HCT116 (cell line): Measurements from ENCODE around the gene CFAP58. TPM values are rescaled to one million over a fixed set of nuclear protein-coding genes. Genes with fewer than 3 reads are reported as not detected.
A peak's percentile ranks its signal among the peaks of the same experiment; 100 is the strongest.

Source experiments
- ATAC-seq: fragments of 200-7000 bp; cut with Tn5 transposase; 2 replicates; pipeline ENCODE4 v1.9.1; 2020; ENCODE audit warnings: mild to moderate bottlenecking, moderate library complexity
- BruUV-seq: library from RNA; stranded (reverse); fragments of 400-500 nt; replicated peaks from 2 replicates; lab custom pipeline; 2021; lab: Mats Ljungman, UMichigan
- CTCF ChIA-PET: fragments of 300-600 bp; sonication (Branson Sonifier 250); formaldehyde crosslinking; loops from one replicate; lab custom pipeline; 2021; ENCODE audit warnings: antibody characterized with exemption; lab: Charles Lee
- POLR2A ChIA-PET: fragments of 300-600, 350-600 bp; sonication (Branson Sonifier 250); formaldehyde crosslinking; loops from one replicate; lab custom pipeline; 2021; ENCODE audit warnings: antibody characterized with exemption; lab: Charles Lee
- RAD21 ChIA-PET, 2 experiments: fragments of 300-600 bp; sonication (Branson Sonifier 250); formaldehyde crosslinking; loops; one replicate each; lab custom pipeline; 2023; ENCODE audit warnings: low total read pairs in 2 of 2; ENCODE audit not compliant: uncharacterized antibody in 2 of 2, unreplicated experiment in 2 of 2, low non-redundant PET in 1 of 2; lab: Charles Lee
- DNase-seq: peaks from one replicate; pipeline ENCODE4 v3.0.0-alpha.2; 2010; ENCODE audit warnings: low read depth, low spot score
- H2AFZ ChIP-seq: fragments of 200-600 bp; shearing (Covaris generic), sonication (generic); 2 replicates; pipeline ENCODE4 v1.6.1; 2017; ENCODE audit warnings: low read depth, mixed run types, mixed read lengths, antibody characterized with exemption, low read length; ENCODE audit not compliant: poor library complexity, severe bottlenecking
- H3K27ac ChIP-seq: 2 replicates; pipeline ENCODE4 v1.5.1; 2012; ENCODE audit warnings: low read depth, low read length
- H3K27me3 ChIP-seq: fragments of 200-600 bp; sonication (generic); 2 replicates; pipeline ENCODE4 v1.6.1; 2016; ENCODE audit warnings: mixed run types, low read length, mixed read lengths; ENCODE audit not compliant: insufficient read depth
- H3K36me3 ChIP-seq, 2 experiments: fragments of 200-500 bp in 1 of 2; fragments of 200-600 bp in 1 of 2; sonication (Bioruptor generic) in 1 of 2; sonication (generic) in 1 of 2; 2 replicates each; pipeline versions ENCODE4 v1.5.1 to v1.6.1; 2014 to 2016; ENCODE audit warnings: low read length in 2 of 2, inconsistent platforms in 1 of 2, mixed read lengths in 1 of 2, mixed run types in 1 of 2; ENCODE audit not compliant: insufficient read depth in 2 of 2, control insufficient read depth in 1 of 2
- H3K4me1 ChIP-seq, 2 experiments: fragments of 200-600 bp in 1 of 2; sonication (generic) in 1 of 2; 2 replicates each; pipeline versions ENCODE4 v1.5.1 to v1.6.1; 2012 to 2017; ENCODE audit warnings: low read length in 2 of 2, inconsistent platforms in 1 of 2, mild to moderate bottlenecking in 1 of 2, mixed read lengths in 1 of 2, mixed run types in 1 of 2, moderate library complexity in 1 of 2; ENCODE audit not compliant: insufficient read depth in 2 of 2, control insufficient read depth in 1 of 2
- H3K4me2 ChIP-seq: fragments of 200-600 bp; sonication (generic); 2 replicates; pipeline ENCODE4 v1.6.1; 2017; ENCODE audit warnings: mixed run types, low read length, mixed read lengths
- H3K4me3 ChIP-seq, 2 experiments: fragments of 200-600 bp in 1 of 2; sonication (generic) in 1 of 2; replicated peaks in 1 of 2; 2 replicates each; pipeline ENCODE4 v1.5.1; 2011 to 2016; ENCODE audit warnings: low read length in 2 of 2, control low read depth in 1 of 2, low read depth in 1 of 2, mild to moderate bottlenecking in 1 of 2, mixed read lengths in 1 of 2, mixed run types in 1 of 2
- H3K79me2 ChIP-seq: fragments of 200-600 bp; sonication (generic); 2 replicates; pipeline ENCODE4 v1.6.1; 2017; ENCODE audit warnings: mild to moderate bottlenecking, mixed run types, low read length, moderate library complexity, mixed read lengths; ENCODE audit not compliant: insufficient read depth
- H3K9ac ChIP-seq: fragments of 200-600 bp; sonication (generic); 2 replicates; pipeline ENCODE4 v1.6.1; 2016; ENCODE audit warnings: low read length, mixed read lengths
- H3K9me2 ChIP-seq: fragments of 200-600 bp; sonication (generic), shearing (Covaris generic); 2 replicates; pipeline ENCODE4 v1.6.1; 2017; ENCODE audit warnings: mixed run types, mild to moderate bottlenecking, moderate library complexity; ENCODE audit not compliant: insufficient read depth
- H3K9me3 ChIP-seq, 2 experiments: fragments of 200-500 bp in 1 of 2; fragments of 200-600 bp in 1 of 2; sonication (Bioruptor generic) in 1 of 2; sonication (generic) in 1 of 2; 2 replicates each; pipeline ENCODE4 v1.6.1; 2014 to 2017; ENCODE audit warnings: low read length in 2 of 2, mixed read lengths in 2 of 2, inconsistent platforms in 1 of 2, low read depth in 1 of 2, mild to moderate bottlenecking in 1 of 2, mixed run types in 1 of 2, moderate library complexity in 1 of 2; ENCODE audit not compliant: control insufficient read depth in 1 of 2, insufficient read depth in 1 of 2
- H4K20me1 ChIP-seq: fragments of 200-600 bp; sonication (generic), shearing (Covaris generic); 2 replicates; pipeline ENCODE4 v1.6.1; 2017; ENCODE audit warnings: mixed run types, mild to moderate bottlenecking, moderate library complexity; ENCODE audit not compliant: insufficient read depth
- CEBPB ChIP-seq: IDR thresholded peaks from 2 replicates; pipeline ENCODE4 v1.6.1; 2012; ENCODE audit warnings: low read depth
- ELF1 ChIP-seq: IDR thresholded peaks from 2 replicates; pipeline ENCODE4 v1.6.1; 2012; ENCODE audit warnings: low read depth, borderline replicate concordance
- EZH2phosphoT487 ChIP-seq: fragments of 200-600 bp; IDR thresholded peaks from 2 replicates; pipeline ENCODE4 v1.6.1; 2018; ENCODE audit warnings: antibody characterized with exemption, borderline replicate concordance
- JUND ChIP-seq: IDR thresholded peaks from 2 replicates; pipeline ENCODE4 v1.6.1; 2012
- POLR2AphosphoS5 ChIP-seq: IDR thresholded peaks from 2 replicates; pipeline ENCODE4 v1.6.1; 2011; ENCODE audit warnings: mild to moderate bottlenecking, low read depth, low read length, moderate library complexity
- TCF7L2 ChIP-seq: IDR thresholded peaks from 2 replicates; pipeline ENCODE4 v1.7.0; 2011; ENCODE audit warnings: borderline replicate concordance, inconsistent platforms; ENCODE audit not compliant: insufficient read depth, insufficient read length; ENCODE audit errors: extremely low read depth
- YY1 ChIP-seq: IDR thresholded peaks from 2 replicates; pipeline ENCODE4 v1.6.1; 2011; ENCODE audit warnings: low read length, low read depth, moderate library complexity, mild to moderate bottlenecking; ENCODE audit not compliant: insufficient replicate concordance; ENCODE audit errors: extremely low read depth
- ZNF274 ChIP-seq: fragments of 200-500 bp; sonication (Bioruptor generic); IDR thresholded peaks from 2 replicates; pipeline ENCODE4 v1.6.1; 2014; ENCODE audit warnings: mild to moderate bottlenecking, low read depth, low read length, inconsistent platforms
- intact Hi-C: fragments of 100-400 bp; cut with micrococcal nuclease; formaldehyde crosslinking; loops from 2 replicates; pipeline ENCODE4 v1.10.0; 2022
- total RNA-seq: library from RNA; stranded (reverse); gene quantifications from one replicate; pipeline ENCODE4 v1.2.1, GENCODE V29; 2021; ENCODE audit not compliant: unreplicated experiment
- TF ChIP-seq, protein P1 (sequence below): IDR thresholded peaks from 2 replicates; pipeline ENCODE4 v1.6.1; 2012

The CFAP58 gene
- total RNA-seq, 1 experiment from 2014 or later = 0.91 TPM

DNA sequence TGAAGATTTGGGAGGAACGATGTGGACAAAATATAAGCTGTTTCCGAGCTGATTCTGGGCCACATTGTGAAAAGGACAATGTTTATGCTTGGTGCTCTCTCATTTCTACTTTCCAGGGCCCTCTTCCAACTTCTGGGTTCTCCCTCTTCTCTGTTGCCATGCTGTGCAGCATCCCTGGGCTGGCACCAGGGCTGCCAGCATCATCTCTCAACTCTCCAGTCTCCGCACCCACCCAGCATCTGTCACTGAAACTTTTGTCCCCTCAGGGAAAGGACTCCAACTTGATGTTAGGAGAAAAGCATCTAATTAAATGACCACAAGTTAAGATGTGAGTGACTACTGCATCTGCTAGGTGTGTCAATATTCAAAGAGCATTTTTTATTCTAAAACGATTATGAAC lies 26.7 kb downstream of the CFAP58 start:
- intact Hi-C loops = no loop called here
- peaks cover 90% of the 10 kb centered on the region for H3K27me3 ChIP-seq
- no peaks in the 10 kb centered on the region for H4K20me1 ChIP-seq
- no peak overlapping the region for H3K4me3 ChIP-seq
- POLR2A ChIA-PET = no interaction called here
- H3K27ac ChIP-seq = no peak overlapping the region
- no peaks in the 10 kb centered on the region for H3K36me3 ChIP-seq
- no peaks in the 10 kb centered on the region for H3K79me2 ChIP-seq
- CTCF ChIA-PET = no interaction called here
- TF ChIP-seq YY1 (no peak), ZNF274 (no peak), TCF7L2 (no peak), EZH2phosphoT487 (no peak), ELF1 (no peak), JUND (no peak), POLR2AphosphoS5 (no peak), CEBPB (no peak)
- no peak overlapping the region for H3K4me2 ChIP-seq
- H3K9me2 ChIP-seq = no peaks in the 10 kb centered on the region
- BruUV-seq = no TSS peak
- no peak for DNase-seq
- H3K9ac ChIP-seq = no peak overlapping the region
- RAD21 ChIA-PET = no interaction called here
- H3K4me1 ChIP-seq = no peaks in the 10 kb centered on the region
- ATAC-seq = no peak
- no peak overlapping the region for H2AFZ ChIP-seq
- no peaks in the 10 kb centered on the region for H3K9me3 ChIP-seq

DNA sequence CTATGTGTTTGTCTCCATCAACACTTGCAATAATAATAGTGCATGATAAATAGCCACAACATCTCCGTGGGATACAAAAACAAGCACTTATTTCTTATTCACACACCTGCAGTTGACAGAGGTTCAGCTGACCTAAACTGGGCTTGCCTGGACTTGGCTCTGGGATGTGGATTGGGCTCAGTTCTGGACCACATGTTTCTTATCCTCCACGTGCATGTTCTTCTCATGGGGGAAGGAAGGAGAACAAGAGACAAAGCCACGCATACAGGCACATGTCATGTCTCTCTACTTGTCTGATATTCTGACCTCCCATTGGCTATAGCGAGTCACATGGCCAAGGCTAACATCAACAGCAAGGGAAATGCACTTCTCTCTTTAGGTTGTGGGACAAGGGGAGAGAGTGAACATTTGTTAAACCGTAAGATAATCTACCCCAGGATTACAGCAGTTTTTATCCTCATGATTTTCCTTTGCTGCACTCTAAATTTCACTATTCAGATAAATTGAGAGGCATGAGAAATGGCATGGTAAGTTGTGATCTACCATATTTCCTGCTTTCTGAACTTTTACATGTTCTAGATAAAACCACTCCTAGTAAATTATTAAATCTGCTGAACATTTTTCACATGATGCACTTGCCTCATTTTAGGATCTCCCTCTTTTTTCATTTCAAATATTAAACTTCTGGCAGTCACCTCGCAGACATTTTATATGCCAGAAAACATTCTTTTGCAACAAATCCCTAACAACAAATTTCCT lies 33.7 kb downstream of the CFAP58 start:
- POLR2A ChIA-PET = no interaction called here
- ATAC-seq = peak; percentile 46; the same call in 1 of the 2 replicates
- BruUV-seq = no TSS peak
- RAD21 ChIA-PET = interaction anchor here in 1 of 2 experiments (0.6 kb wide), 1 partner anchor 177 kb away, joined by 3 read pairs; no protein-coding TSS in a partner anchor
- no peaks in the 10 kb centered on the region for H3K36me3 ChIP-seq
- no peak overlapping the region for H3K4me3 ChIP-seq
- no peak overlapping the region for H3K9ac ChIP-seq
- no peaks in the 10 kb centered on the region for H3K9me3 ChIP-seq
- H3K79me2 ChIP-seq = no peaks in the 10 kb centered on the region
- H3K4me1 ChIP-seq = peaks cover 0 to 8% of the 10 kb centered on the region in 2 experiments; a peak in 2 of 4 replicates
- no peak overlapping the region for H3K4me2 ChIP-seq
- DNase-seq = no peak
- H3K27me3 ChIP-seq = peaks cover 69% of the 10 kb centered on the region
- H3K27ac ChIP-seq = no peak overlapping the region
- H3K9me2 ChIP-seq = no peaks in the 10 kb centered on the region
- no peak overlapping the region for H2AFZ ChIP-seq
- no peak for TF ChIP-seq CEBPB
- TF ChIP-seq, protein P1, sequence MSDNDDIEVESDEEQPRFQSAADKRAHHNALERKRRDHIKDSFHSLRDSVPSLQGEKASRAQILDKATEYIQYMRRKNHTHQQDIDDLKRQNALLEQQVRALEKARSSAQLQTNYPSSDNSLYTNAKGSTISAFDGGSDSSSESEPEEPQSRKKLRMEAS = 0 out of 2 replicates have a peak, but pooled peaks have one; percentile 27
- H4K20me1 ChIP-seq = no peaks in the 10 kb centered on the region
- intact Hi-C loops = no loop called here
- CTCF ChIA-PET = interaction anchor here (0.9 to 1.2 kb wide), 2 partner anchors 34 to 82 kb away, joined by 3 to 4 read pairs; partner anchors contain the start of gene CFAP58
